ENCODE measurements around the gene NOM1.

The NOM1 gene

GRCh38 chr7:157008206-157009169 lies 59.0 kb downstream of the NOM1 start:
- H3K4me3 ChIP-seq (ENCODE audit: low read depth, low read length): no peak overlapping the region
- no peak for DNase-seq (ENCODE audit: low read depth)
- TF ChIP-seq, protein P1, sequence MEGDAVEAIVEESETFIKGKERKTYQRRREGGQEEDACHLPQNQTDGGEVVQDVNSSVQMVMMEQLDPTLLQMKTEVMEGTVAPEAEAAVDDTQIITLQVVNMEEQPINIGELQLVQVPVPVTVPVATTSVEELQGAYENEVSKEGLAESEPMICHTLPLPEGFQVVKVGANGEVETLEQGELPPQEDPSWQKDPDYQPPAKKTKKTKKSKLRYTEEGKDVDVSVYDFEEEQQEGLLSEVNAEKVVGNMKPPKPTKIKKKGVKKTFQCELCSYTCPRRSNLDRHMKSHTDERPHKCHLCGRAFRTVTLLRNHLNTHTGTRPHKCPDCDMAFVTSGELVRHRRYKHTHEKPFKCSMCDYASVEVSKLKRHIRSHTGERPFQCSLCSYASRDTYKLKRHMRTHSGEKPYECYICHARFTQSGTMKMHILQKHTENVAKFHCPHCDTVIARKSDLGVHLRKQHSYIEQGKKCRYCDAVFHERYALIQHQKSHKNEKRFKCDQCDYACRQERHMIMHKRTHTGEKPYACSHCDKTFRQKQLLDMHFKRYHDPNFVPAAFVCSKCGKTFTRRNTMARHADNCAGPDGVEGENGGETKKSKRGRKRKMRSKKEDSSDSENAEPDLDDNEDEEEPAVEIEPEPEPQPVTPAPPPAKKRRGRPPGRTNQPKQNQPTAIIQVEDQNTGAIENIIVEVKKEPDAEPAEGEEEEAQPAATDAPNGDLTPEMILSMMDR (conservative IDR thresholded peaks at IDR 0.05; ENCODE audit: low read depth, low read length): no peak

GRCh38 chr7:157009170-157009777 lies 59.8 kb downstream of the NOM1 start:
- TF ChIP-seq, protein P1 (conservative IDR thresholded peaks at IDR 0.05; ENCODE audit: low read depth, low read length): no peak
- H3K4me3 ChIP-seq (ENCODE audit: low read depth, low read length): no peak overlapping the region
- no peak for DNase-seq (ENCODE audit: low read depth)

- DNase-seq (ENCODE audit: low read depth): no peak
- TF ChIP-seq, protein P1 (conservative IDR thresholded peaks at IDR 0.05; ENCODE audit: low read depth, low read length): no peak
- H3K4me3 ChIP-seq (ENCODE audit: low read depth, low read length): no peak overlapping the region
Observed at GRCh38 chr7:157009778-157010587, 60.5 kb downstream of the NOM1 start.

DNA sequence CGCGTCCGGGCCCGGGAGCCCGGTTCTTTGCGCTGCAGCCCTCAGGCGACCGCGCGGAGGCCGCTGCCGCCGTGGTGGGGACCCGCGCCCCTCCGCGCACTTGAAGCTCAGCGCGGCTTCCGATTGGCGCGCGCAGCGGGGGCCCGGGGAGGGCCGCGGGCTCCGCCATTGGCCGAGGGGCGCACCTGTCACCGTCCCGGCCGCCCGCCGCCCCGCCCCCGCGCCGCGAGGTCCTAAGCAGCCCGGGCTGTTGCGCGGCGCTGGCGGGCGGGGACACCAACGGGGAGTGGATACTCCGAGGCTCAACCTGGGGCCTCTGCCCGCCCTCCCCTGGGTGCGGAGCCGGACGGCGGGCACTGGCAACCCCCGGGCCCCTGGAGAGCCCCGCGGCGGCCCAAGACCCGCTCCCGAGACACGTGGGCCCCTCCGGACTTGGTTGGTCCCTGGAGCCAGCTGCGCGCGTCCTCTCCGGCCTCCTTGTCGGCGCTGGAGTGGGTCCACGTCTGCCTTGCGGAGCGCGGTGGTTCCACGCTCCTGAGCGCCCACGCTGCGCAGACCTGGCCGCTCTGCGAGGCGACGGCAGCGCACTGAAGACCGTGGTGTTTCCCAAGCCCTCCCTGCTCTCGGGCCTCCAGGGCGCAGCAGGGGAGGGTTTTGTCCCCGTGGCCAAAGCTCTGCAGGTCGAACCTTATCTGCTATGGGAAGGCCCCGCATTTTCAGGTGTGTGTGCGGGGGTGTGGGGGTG lies 61.2 kb downstream of the NOM1 start, which contains the start of gene MNX1:
Gene MNX1, minus strand, starts transcription at position 76 of the 745 bp plus-strand sequence. CDS start 313 bp downstream, outside the sequence.
- no peak for DNase-seq (ENCODE audit: low read depth)
- H3K4me3 ChIP-seq (ENCODE audit: low read depth, low read length): no peak within 1 kb of the TSS

GRCh38 chr7:157011333-157012112 lies 62.0 kb downstream of the NOM1 start:
- TF ChIP-seq, protein P1 (conservative IDR thresholded peaks at IDR 0.05; ENCODE audit: low read depth, low read length): no peak
- no peak for DNase-seq (ENCODE audit: low read depth)
- no peak overlapping the region for H3K4me3 ChIP-seq (ENCODE audit: low read depth, low read length)

More for the DNA sequence above, 61.2 kb downstream of the NOM1 start, which contains the start of gene MNX1:
- TF ChIP-seq, protein P1 (conservative IDR thresholded peaks at IDR 0.05; ENCODE audit: low read depth, low read length): no peak
